DND-41 (cell line): ENCODE data around the gene CDKN1A.

Source experiments
- CTCF ChIP-seq: IDR thresholded peaks from 2 replicates; pipeline ENCODE4 v1.5.1; 2012; ENCODE audit warnings: borderline replicate concordance, low read length, moderate library complexity, mild to moderate bottlenecking; ENCODE audit not compliant: poor library complexity, severe bottlenecking; ENCODE audit errors: extremely low read depth
- EZH2 ChIP-seq: IDR thresholded peaks from 3 replicates; pipeline ENCODE4 v1.6.1; 2012; ENCODE audit warnings: borderline replicate concordance, low read depth, mild to moderate bottlenecking, moderate library complexity, low read length, inconsistent platforms; ENCODE audit not compliant: severe bottlenecking

GRCh38 chr6:36692220-36692619 is 13.7 kb downstream of the CDKN1A start:
- TF ChIP-seq CTCF (no peak), EZH2 (no peak)
